ENCODE results near the gene ZBTB16.

ZBTB16 gene

DNA sequence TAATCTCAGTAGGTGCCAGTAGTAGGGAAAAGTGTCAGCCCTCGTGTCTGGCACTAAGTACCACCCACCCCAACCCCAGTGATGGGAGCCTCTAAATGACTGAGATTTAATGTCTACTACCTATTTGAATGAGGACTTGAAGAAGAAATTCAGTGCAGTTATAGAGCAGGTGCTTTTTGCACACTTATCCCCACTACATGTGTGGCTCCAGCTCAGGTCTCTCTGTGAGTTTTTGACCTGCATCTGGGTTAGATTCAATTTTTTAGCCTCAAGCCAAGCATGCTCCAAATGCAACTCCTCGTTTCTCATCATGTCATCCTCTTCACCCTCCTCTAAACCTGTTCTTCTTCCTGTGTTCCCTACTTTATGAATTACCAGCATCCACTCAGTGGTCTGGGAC is 211.8 kb downstream of the ZBTB16 start:
- no peak for FAIRE-seq

DNA sequence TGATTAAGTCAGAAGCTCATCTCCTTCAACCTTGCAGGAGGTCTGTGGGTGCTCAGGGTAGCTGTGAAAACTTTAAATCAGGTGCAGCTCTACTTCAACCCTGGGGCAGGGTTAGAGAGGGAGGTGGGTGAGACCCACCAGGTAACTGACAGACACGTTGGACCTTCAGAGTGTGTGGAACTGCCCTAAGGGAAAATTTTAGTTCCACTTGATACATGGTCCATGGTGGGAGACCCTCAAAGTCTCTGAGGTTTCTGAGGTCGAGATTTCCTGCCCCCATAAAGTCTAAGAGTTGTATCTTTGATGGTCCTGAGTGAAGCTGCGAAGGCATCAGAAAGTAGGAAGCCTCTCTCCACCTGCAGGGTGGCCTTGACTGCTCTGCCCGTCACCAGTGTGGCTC is 212.8 kb downstream of the ZBTB16 start:
- FAIRE-seq = no peak

DNA sequence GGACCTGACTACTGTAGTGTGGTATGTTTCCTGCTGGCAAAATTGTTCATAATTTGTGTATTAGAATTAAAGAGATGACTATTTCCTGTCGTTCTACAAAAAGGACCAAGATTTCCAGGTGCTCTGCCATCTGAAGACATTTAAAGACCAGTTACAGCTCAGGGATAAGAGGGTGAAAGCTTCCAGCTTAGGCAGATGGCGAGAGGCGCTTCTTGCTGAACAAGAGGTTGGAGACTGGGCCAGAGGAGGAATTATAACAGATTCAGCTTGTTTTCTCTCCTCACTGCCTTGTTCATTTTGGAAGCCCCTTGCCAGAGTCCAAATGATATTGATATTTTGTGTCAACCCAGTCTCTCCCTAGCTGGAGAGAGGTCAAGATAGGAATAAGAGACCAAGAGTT is 213.6 kb downstream of the ZBTB16 start:
- FAIRE-seq = no peak

GRCh38 chr11:114273890-114274635 is 214.6 kb downstream of the ZBTB16 start:
- FAIRE-seq = no peak

DNA sequence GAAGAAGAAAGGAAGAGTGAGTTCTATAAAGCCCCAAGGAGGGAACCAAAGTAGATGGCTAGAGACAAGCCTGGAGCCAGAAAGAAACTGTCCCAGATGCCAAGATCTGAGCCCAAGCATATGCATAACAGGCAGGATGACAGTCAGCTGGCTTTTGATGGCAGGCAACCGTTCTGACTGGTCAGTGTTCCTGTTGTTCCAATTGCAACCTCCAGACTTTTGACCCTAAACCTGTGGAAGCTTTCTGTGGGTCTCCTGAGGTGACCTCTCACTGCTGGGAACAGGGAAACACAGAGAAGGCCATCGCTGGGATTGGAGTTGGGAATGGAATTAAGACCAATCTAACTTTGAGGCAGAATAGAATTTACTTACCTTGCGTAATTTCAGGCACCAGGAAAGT is 215.1 kb downstream of the ZBTB16 start:
- FAIRE-seq = no peak

DNA sequence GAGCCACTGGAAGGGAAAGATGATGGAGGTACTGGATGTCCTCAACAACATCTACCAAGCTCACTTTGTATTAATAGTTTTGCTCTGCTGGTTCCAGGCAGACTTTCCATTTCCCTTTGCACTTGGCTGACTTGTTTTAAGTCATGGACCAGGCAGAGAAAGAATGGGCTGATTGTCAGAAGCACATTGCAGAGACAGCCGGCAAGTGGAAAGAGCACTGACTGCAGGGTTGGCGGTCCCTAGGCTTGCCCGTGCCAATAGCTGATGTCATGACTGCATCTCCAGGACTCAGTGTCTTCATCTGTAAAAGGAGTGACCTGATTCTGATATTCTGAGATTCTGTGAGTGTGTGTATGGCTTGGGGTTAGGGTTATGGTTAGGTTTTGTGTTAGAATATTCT is 215.8 kb downstream of the ZBTB16 start:
- FAIRE-seq = no peak

- FAIRE-seq = no peak
Observed at GRCh38 chr11:114276077-114276476, 216.6 kb downstream of the ZBTB16 start.

- no peak for FAIRE-seq
Observed at GRCh38 chr11:114277637-114278341, 218.3 kb downstream of the ZBTB16 start.

GRCh38 chr11:114278342-114279065 is 219.0 kb downstream of the ZBTB16 start:
- FAIRE-seq = no peak

GRCh38 chr11:114279792-114280546 is 220.5 kb downstream of the ZBTB16 start:
- no peak for FAIRE-seq

DNA sequence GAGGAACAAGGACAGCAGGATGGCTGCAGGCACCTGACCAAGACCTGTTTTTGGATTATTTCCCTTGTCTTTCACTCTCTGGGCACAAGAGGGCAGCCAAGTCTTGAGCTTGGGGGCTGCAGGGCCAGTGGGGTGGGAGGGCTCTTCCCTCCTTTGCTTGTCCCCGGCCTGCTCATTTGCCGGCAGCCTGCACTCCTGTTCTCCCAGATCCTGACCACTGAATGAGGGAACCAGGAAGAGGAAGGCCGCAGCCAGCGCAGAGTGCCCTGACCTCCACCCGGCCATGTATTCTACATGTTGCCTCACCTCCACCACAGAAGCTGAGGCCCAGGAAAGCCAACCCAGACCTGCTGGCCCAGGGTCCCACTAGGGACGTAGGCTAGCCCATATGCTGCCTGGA is 221.2 kb downstream of the ZBTB16 start:
- FAIRE-seq = no peak

- no peak for FAIRE-seq
Observed at GRCh38 chr11:114281388-114281956, 222.0 kb downstream of the ZBTB16 start.

DNA sequence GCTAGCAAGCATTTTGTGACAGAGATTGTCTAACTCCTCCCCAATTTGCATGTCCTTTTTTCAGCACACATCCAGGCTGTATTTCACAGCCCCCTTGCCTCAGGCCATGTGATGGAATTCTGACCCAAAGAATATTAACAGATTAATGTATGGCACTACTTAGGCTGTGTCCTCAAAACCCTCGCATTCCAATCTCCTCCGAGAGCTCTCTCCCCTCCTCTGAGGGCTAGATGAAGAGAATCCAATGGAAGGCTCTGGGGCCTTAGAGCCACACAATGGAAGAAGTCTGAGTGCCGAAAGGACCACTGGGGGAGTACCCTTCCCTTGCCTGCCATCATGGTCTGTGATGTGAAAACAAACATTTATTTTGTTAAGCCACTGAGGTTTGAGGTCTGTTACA is 223.0 kb downstream of the ZBTB16 start:
- FAIRE-seq = no peak

DNA sequence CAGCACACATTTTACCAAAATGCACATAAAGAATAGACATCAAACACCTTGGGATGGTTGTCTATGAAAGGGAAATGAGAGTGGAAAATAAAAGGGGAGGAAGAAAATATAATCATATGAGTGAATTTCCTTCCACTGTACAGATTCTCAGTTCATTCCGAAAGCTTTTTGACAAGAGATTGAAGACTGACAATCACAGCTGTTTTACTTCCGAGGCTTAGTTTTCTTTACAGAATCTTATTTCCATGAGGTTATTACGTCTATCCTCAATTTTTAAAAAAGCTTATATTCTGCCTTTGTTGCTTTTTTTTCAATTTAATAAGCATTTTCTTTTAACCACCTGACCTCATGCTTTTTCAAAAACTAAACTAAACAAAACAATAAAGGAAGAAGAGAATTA is 223.9 kb downstream of the ZBTB16 start:
- no peak for FAIRE-seq

DNA sequence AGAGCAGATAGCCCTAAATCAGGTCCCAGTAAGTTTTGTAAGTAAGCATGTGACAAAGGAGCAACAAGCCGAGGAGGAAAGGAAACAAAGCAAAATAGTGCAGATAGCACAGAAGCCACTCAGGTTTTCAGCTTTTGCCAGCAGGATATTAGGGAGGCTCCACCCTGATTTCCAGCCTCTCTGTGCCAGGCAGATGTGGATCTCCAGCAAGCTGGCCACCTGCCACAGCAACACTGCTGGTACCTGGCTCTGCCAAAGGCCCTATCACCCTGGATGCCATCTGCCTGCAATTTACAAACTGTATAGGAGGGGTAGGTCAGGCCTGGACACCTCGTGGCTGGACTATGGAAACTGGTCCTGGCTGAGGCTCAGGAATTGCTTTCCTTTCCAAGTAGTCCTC is 224.5 kb downstream of the ZBTB16 start:
- FAIRE-seq = no peak

- FAIRE-seq = no peak
Observed at GRCh38 chr11:114284914-114285313, 225.4 kb downstream of the ZBTB16 start.

DNA sequence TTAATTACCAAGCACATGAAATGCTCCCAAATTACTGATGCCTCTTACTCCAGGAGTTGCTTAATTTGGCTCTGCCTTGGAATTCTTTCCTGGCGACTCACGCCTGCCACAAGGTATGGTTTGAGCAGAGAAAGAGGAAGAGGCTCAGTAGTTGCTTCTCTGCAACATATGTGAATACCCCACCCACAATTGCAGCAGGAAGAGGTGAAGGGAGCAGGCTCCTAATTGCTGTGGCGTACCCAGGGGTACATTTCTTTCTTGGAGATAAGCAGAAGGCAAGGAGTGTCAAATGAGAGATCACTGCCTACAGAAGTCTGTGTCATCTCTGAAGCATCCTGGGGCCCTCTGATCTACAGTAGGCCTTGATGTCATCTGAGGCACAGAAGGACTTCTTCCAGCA is 226.1 kb downstream of the ZBTB16 start:
- no peak for FAIRE-seq

GRCh38 chr11:114286229-114286628 is 226.7 kb downstream of the ZBTB16 start:
- FAIRE-seq = no peak

- no peak for FAIRE-seq
Observed at GRCh38 chr11:114287154-114287553, 227.6 kb downstream of the ZBTB16 start.

DNA sequence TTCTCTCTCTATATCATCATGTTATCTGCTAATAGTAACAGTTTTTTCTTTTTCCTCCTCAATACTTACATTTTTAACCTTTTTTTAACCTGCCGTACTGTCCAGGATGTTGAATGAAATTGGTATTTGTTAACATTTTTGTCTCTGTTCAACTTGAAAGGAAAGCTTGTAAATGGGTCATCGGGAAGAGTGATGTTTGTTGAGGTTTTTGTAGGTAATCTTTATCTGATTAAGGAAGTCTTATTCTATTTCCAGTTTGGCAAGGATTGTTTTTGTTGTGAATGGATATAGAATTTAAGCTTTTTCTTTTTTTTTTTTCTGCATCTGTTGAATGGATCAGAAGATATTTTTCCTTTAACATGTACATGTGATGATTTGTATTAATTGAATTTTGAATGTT is 228.6 kb downstream of the ZBTB16 start:
- FAIRE-seq = no peak

DNA sequence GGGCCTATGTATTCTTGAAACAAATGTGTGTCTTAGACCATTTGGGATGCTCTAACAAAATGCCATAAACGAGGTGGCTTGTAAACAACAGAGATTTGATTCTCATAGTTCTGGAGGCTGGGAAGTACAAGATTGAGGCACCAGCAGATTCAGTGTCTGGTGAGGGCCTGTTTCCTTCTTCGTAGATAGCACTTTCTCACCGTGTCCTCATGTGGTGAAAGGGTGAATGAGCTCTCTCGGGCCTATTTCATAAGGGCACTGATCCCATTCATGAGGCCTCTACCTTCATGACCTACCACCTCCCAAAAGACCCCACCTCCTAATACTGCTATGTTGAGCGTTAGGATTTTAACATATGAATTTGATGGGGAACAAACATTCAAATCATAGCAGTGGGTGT is 230.3 kb downstream of the ZBTB16 start:
- no peak for FAIRE-seq

DNA sequence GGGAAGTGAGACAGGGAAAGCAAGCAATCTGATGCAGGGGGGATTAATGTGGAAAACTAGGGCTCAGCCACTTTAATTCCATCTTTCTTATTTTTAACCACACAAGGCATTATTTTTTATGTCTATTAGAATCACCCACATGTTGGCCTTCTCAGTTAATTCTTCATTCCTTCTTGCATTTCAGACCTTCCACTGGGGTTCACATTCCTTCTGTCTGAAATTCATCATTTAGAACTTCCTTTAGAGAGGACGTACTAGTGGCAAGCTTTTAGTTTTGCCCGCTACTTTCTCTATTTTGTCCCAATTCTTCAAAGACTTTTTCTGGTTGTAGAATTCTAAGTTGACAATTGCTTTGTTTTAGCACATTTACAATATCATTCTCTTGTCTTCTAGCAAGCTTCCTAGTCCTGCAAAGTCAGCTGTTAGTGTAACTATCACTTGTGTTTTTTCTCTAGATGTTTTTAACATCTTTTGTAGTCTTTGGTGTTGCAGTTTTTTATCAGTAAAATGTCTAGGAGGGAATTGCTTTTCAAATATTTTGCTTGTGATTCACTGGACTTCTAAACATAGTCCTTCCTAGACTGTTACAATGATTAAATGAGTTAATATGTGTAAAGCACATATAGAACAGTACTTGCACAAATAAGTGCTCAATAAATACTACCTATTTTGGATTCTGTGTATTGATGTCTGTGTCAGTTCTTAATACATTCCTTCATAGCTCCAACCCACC is 231.2 kb downstream of the ZBTB16 start:
- no peak for FAIRE-seq

Data from A204.1 (cell line).